WTC11 (cell line): ENCODE measurements around the gene SSR1. TPM values are rescaled to one million over a fixed set of nuclear protein-coding genes. Genes with fewer than 3 reads are reported as not detected.

Experiments used
- ATAC-seq: fragments of 200-7000 bp; cut with Tn5 transposase; 2 replicates; pipeline ENCODE4 v1.10.0; 2021; ENCODE audit warnings: mild to moderate bottlenecking, moderate library complexity
- CTCF ChIA-PET: fragments of 300-600 bp; sonication (Branson Sonifier 250); formaldehyde crosslinking; loops from one replicate; lab custom pipeline; 2021; ENCODE audit warnings: antibody characterized with exemption; lab: Charles Lee
- POLR2A ChIA-PET: fragments of 350-600 bp; sonication (Branson Sonifier 250); formaldehyde crosslinking; loops from one replicate; lab custom pipeline; 2021; ENCODE audit warnings: antibody characterized with exemption; lab: Charles Lee
- DNase-seq: peaks from one replicate; pipeline ENCODE4 v3.0.0; 2021; ENCODE audit warnings: low spot score
- H3K27ac Mint-ChIP-seq: 2 replicates; pipeline ENCODE4 v1.8.0; 2021; ENCODE audit warnings: mixed read lengths
- H3K27me3 Mint-ChIP-seq: 2 replicates; pipeline ENCODE4 v1.8.0; 2021; ENCODE audit warnings: low read depth, mild to moderate bottlenecking, moderate library complexity, mixed read lengths
- H3K36me3 Mint-ChIP-seq: 2 replicates; pipeline ENCODE4 v1.8.0; 2021; ENCODE audit warnings: mixed read lengths
- H3K4me1 Mint-ChIP-seq: 2 replicates; pipeline ENCODE4 v1.8.0; 2022; ENCODE audit warnings: mixed read lengths
- H3K4me3 Mint-ChIP-seq: 2 replicates; pipeline ENCODE4 v1.8.0; 2021; ENCODE audit warnings: mild to moderate bottlenecking, moderate library complexity, mixed read lengths
- H3K9me3 Mint-ChIP-seq: 2 replicates; pipeline ENCODE4 v1.8.0; 2021; ENCODE audit warnings: mixed read lengths
- CBFB ChIP-seq: sonication (generic); formaldehyde crosslinking; IDR thresholded peaks from 2 replicates; pipeline ENCODE4 v1.8.1; 2022; ENCODE audit warnings: mild to moderate bottlenecking, low read depth, missing genetic modification reagents
- CDX4 ChIP-seq: fragments of 250-450 bp; sonication (Bioruptor Pico); IDR thresholded peaks from 2 replicates; pipeline ENCODE4 v1.9.0; 2021; ENCODE audit warnings: moderate library complexity, mild to moderate bottlenecking, inconsistent platforms, borderline replicate concordance
- CREB1 ChIP-seq: sonication (generic); formaldehyde crosslinking; IDR thresholded peaks from 2 replicates; pipeline ENCODE4 v1.8.0; 2023; ENCODE audit warnings: mild to moderate bottlenecking, missing genetic modification reagents
- ERG ChIP-seq: fragments of 250-450 bp; sonication (Bioruptor Pico); IDR thresholded peaks from 2 replicates; pipeline ENCODE4 v1.8.0; 2021; ENCODE audit warnings: mild to moderate bottlenecking
- GABPB1 ChIP-seq: sonication (generic); formaldehyde crosslinking; IDR thresholded peaks from 2 replicates; pipeline ENCODE4 v1.8.1; 2023; ENCODE audit warnings: mild to moderate bottlenecking, missing genetic modification reagents
- GTF2I ChIP-seq: fragments of 250-450 bp; sonication (Bioruptor Pico); conservative IDR thresholded peaks from 2 replicates; pipeline ENCODE4 v1.4.0; 2021; ENCODE audit warnings: mild to moderate bottlenecking
- IRF2 ChIP-seq: sonication (generic); formaldehyde crosslinking; IDR thresholded peaks from 2 replicates; pipeline ENCODE4 v1.8.0; 2022; ENCODE audit warnings: low read depth, missing genetic modification reagents, borderline replicate concordance
- NFATC4 ChIP-seq: fragments of 250-450 bp; sonication (Bioruptor Pico); IDR thresholded peaks from 2 replicates; pipeline ENCODE4 v1.9.0; 2021; ENCODE audit warnings: mild to moderate bottlenecking
- USF1 ChIP-seq: sonication (generic); formaldehyde crosslinking; IDR thresholded peaks from 2 replicates; pipeline ENCODE4 v1.8.0; 2022; ENCODE audit warnings: mild to moderate bottlenecking, missing genetic modification reagents
- ZNF138 ChIP-seq: sonication (generic); formaldehyde crosslinking; conservative IDR thresholded peaks from 2 replicates; pipeline ENCODE4 v1.8.1; 2022; ENCODE audit warnings: mild to moderate bottlenecking, moderate library complexity, missing genetic modification reagents
- ZNF396 ChIP-seq: fragments of 250-450 bp; sonication (Bioruptor Pico); IDR thresholded peaks from 2 replicates; pipeline ENCODE4 v1.8.0; 2021; ENCODE audit warnings: mild to moderate bottlenecking, moderate library complexity, borderline replicate concordance
- ZNF423 ChIP-seq: fragments of 250-450 bp; sonication (Bioruptor Pico); IDR thresholded peaks from 2 replicates; pipeline ENCODE4 v2.1.2; 2022; ENCODE audit warnings: mild to moderate bottlenecking, moderate library complexity
- total RNA-seq: library from RNA; stranded (reverse); gene quantifications from 3 replicates; pipeline ENCODE4 v1.2.3, GENCODE V29; 2021
- TF ChIP-seq, protein P1 (sequence below): sonication (generic); formaldehyde crosslinking; IDR thresholded peaks from 2 replicates; pipeline ENCODE4 v1.8.1; 2022; ENCODE audit warnings: missing genetic modification reagents, borderline replicate concordance
- TF ChIP-seq, protein P2 (sequence below): sonication (generic); formaldehyde crosslinking; IDR thresholded peaks from 2 replicates; pipeline ENCODE4 v1.8.0; 2023; ENCODE audit warnings: missing genetic modification reagents, mild to moderate bottlenecking, borderline replicate concordance
- TF ChIP-seq, protein P3 (sequence below): sonication (generic); formaldehyde crosslinking; IDR thresholded peaks from 2 replicates; pipeline ENCODE4 v1.8.1; 2022; ENCODE audit warnings: low read depth, mild to moderate bottlenecking, moderate library complexity, missing genetic modification reagents, borderline replicate concordance
- TF ChIP-seq, protein P4 (sequence below): fragments of 250-450 bp; sonication (Bioruptor Pico); conservative IDR thresholded peaks from 2 replicates; pipeline ENCODE4 v1.9.0; 2021; ENCODE audit warnings: mild to moderate bottlenecking

The SSR1 gene
- total RNA-seq, 1 experiment from 2014 or later: 96.7 TPM

DNA sequence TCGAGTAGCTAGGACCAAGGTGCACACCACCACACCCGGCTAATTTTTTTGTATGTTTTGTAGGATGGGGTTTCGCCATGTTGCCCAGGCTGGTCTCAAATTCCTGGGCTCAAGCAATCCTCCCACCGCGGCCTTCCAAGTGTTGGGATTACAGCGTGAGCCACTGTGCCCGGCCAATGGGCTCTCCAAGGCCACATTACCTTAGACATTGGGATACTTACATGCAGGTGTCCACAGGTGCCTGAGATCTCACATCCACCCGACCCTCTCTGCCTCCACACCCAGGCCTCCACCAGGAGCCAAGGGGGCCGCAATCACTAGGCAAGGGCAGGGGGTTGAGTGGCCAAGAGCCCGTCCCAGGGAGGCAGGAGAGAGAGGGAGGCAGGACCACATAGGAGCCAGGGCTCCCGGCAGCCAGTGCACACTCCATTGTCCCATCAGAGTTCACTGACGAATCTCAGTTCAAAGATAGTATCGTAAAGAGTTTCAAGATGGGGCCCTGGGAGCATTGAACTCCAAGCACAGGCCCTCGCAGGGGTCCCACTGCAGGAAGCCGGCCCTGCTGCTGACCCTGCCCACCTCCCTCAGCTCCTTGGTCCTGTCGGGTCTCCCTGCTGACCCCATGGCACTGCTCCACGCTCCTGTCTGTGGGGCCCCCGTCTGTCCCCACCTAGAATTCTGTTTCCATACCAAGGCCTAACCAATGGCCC lies 55.3 kb downstream of the SSR1 start:
- peaks cover 27% of the 10 kb centered on the region for H3K4me1 Mint-ChIP-seq
- ATAC-seq (no peak), DNase-seq (no peak)
- H3K4me3 Mint-ChIP-seq: no peak overlapping the region
- H3K27me3 Mint-ChIP-seq: no peaks in the 10 kb centered on the region; the same call in none of the 2 replicates
- peaks cover 22% of the 10 kb centered on the region for H3K9me3 Mint-ChIP-seq
- H3K27ac Mint-ChIP-seq: no peak overlapping the region
- H3K36me3 Mint-ChIP-seq: peaks cover 19% of the 10 kb centered on the region
- ChIA-PET CTCF (no interaction called here), POLR2A (no interaction called here)
- TF ChIP-seq USF1 (CRISPR knock-in tag) (no peak), ZNF423 (CRISPR knock-in tag) (no peak), NFATC4 (CRISPR knock-in tag) (no peak), ZNF396 (no peak), CDX4 (CRISPR knock-in tag) (no peak), ERG (CRISPR knock-in tag) (no peak), ZNF138 (CRISPR knock-in tag) (no peak), CBFB (CRISPR knock-in tag) (no peak), GABPB1 (CRISPR knock-in tag) (no peak)
- TF ChIP-seq, protein P1, sequence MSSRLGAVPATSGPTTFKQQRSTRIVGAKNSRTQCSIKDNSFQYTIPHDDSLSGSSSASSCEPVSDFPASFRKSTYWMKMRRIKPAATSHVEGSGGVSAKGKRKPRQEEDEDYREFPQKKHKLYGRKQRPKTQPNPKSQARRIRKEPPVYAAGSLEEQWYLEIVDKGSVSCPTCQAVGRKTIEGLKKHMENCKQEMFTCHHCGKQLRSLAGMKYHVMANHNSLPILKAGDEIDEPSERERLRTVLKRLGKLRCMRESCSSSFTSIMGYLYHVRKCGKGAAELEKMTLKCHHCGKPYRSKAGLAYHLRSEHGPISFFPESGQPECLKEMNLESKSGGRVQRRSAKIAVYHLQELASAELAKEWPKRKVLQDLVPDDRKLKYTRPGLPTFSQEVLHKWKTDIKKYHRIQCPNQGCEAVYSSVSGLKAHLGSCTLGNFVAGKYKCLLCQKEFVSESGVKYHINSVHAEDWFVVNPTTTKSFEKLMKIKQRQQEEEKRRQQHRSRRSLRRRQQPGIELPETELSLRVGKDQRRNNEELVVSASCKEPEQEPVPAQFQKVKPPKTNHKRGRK (CRISPR knock-in tag): no peak
- TF ChIP-seq, protein P2, sequence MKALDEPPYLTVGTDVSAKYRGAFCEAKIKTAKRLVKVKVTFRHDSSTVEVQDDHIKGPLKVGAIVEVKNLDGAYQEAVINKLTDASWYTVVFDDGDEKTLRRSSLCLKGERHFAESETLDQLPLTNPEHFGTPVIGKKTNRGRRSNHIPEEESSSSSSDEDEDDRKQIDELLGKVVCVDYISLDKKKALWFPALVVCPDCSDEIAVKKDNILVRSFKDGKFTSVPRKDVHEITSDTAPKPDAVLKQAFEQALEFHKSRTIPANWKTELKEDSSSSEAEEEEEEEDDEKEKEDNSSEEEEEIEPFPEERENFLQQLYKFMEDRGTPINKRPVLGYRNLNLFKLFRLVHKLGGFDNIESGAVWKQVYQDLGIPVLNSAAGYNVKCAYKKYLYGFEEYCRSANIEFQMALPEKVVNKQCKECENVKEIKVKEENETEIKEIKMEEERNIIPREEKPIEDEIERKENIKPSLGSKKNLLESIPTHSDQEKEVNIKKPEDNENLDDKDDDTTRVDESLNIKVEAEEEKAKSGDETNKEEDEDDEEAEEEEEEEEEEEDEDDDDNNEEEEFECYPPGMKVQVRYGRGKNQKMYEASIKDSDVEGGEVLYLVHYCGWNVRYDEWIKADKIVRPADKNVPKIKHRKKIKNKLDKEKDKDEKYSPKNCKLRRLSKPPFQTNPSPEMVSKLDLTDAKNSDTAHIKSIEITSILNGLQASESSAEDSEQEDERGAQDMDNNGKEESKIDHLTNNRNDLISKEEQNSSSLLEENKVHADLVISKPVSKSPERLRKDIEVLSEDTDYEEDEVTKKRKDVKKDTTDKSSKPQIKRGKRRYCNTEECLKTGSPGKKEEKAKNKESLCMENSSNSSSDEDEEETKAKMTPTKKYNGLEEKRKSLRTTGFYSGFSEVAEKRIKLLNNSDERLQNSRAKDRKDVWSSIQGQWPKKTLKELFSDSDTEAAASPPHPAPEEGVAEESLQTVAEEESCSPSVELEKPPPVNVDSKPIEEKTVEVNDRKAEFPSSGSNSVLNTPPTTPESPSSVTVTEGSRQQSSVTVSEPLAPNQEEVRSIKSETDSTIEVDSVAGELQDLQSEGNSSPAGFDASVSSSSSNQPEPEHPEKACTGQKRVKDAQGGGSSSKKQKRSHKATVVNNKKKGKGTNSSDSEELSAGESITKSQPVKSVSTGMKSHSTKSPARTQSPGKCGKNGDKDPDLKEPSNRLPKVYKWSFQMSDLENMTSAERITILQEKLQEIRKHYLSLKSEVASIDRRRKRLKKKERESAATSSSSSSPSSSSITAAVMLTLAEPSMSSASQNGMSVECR (CRISPR knock-in tag): no peak

DNA sequence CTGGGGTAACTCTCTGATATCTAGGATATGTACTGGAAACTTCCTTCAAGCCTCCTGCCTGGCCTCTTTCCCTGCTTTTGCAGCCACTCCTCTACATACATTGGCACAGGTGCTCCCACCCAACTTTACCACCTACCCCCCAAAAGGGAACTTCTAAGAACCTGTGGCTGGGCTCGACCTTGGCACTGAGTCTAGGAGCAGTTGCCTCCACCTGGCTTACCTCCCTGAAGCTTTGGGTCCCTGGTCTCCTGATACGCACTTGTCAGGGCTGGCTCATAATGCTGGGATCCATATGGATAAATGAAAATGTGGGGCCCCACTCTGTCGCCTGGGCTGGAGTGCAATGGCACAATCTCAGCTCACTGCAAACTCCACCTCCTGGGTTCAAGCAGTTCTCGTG lies 56.2 kb downstream of the SSR1 start:
- ChIA-PET CTCF (no interaction called here), POLR2A (no interaction called here)
- Mint-ChIP-seq H3K4me3 (no peak overlapping the region), H3K27ac (no peak overlapping the region), H3K4me1 (peaks cover 19% of the 10 kb centered on the region), H3K36me3 (peaks cover 19% of the 10 kb centered on the region), H3K27me3 (no peaks in the 10 kb centered on the region; the same call in none of the 2 replicates), H3K9me3 (peaks cover 22% of the 10 kb centered on the region)
- ATAC-seq (no peak), DNase-seq (no peak)
- TF ChIP-seq, protein P2 (CRISPR knock-in tag): no peak
- no peak for TF ChIP-seq IRF2 (CRISPR knock-in tag)
- no peak for TF ChIP-seq CREB1 (CRISPR knock-in tag)
- TF ChIP-seq GTF2I (CRISPR knock-in tag): no peak
- TF ChIP-seq, protein P3, sequence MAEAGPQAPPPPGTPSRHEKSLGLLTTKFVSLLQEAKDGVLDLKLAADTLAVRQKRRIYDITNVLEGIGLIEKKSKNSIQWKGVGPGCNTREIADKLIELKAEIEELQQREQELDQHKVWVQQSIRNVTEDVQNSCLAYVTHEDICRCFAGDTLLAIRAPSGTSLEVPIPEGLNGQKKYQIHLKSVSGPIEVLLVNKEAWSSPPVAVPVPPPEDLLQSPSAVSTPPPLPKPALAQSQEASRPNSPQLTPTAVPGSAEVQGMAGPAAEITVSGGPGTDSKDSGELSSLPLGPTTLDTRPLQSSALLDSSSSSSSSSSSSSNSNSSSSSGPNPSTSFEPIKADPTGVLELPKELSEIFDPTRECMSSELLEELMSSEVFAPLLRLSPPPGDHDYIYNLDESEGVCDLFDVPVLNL (CRISPR knock-in tag): no peak
- TF ChIP-seq, protein P4, sequence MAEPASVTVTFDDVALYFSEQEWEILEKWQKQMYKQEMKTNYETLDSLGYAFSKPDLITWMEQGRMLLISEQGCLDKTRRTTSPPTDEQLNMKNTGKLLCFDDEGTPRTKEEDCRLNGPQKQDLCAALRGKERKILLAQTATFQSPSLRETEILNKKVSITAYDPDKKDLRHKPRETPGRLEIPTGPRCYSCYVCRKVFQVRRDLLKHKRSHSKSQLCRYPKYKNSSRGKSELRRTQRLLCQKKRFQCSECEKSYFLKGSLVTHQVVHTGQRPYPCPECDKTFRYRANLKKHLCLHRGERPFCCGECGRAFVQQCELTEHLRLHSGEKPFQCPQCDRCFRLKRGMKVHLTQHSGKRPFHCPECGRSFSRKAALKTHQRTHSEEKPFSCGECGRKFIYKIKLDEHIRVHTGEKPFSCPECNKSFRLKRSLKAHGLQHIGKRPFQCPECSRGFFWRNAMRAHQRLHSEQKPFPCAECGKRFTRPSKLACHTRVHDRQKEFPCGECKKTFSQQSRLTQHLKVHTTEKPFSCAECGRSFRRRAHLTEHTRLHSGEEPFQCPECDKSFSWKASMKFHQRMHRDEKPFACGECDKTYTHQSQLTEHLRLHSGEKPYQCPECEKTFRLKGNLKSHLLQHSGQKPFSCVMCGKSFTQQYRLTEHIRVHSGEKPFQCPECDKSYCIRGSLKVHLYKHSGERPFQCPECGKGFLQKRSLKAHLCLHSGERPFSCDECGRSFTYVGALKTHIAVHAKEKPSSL (CRISPR knock-in tag): no peak
- TF ChIP-seq NFATC4 (CRISPR knock-in tag): no peak
